Right hindlimb (tissue), 1 donor: Measurements from ENCODE around the gene TSKU.

Experiments used
- DNase-seq: peaks from one replicate; pipeline ENCODE4 v3.0.0-alpha.2; 2018

The TSKU gene

GRCh38 chr11:76830639-76831327, 47.6 kb downstream of the TSKU start:
- no peak for DNase-seq

- DNase-seq: no peak
These were observed 48.6 kb downstream of the TSKU start for GRCh38 chr11:76831686-76832310.

GRCh38 chr11:76832361-76832760, 49.2 kb downstream of the TSKU start:
- no peak for DNase-seq

GRCh38 chr11:76834151-76834550, 51.0 kb downstream of the TSKU start:
- DNase-seq: no peak

- no peak for DNase-seq
These were observed 51.9 kb downstream of the TSKU start for GRCh38 chr11:76835036-76835435.

GRCh38 chr11:76835928-76836612, 52.9 kb downstream of the TSKU start:
- DNase-seq: peak; percentile 57

- DNase-seq: no peak
These were observed 53.6 kb downstream of the TSKU start for GRCh38 chr11:76836613-76837291.

- DNase-seq: no peak
These were observed 54.8 kb downstream of the TSKU start for GRCh38 chr11:76837696-76838677.

- DNase-seq: peak; percentile 42
These were observed 55.5 kb downstream of the TSKU start for GRCh38 chr11:76838678-76839068.

- DNase-seq: no peak
These were observed 56.2 kb downstream of the TSKU start for GRCh38 chr11:76839311-76839710.

GRCh38 chr11:76841923-76842452, 58.8 kb downstream of the TSKU start:
- DNase-seq: no peak

GRCh38 chr11:76843907-76844306, 60.8 kb downstream of the TSKU start:
- no peak for DNase-seq

GRCh38 chr11:76844511-76844910, 61.4 kb downstream of the TSKU start:
- no peak for DNase-seq

- no peak for DNase-seq
These were observed 61.9 kb downstream of the TSKU start for GRCh38 chr11:76845069-76845468.

- no peak for DNase-seq
These were observed 63.3 kb downstream of the TSKU start for GRCh38 chr11:76846441-76846840.
